ENCODE results near the gene CYP24A1. TPM values are rescaled to one million over a fixed set of nuclear protein-coding genes. Genes with fewer than 3 reads are reported as not detected.

Gene CYP24A1
- polyA plus RNA-seq, 3 donors, result not detected

DNA sequence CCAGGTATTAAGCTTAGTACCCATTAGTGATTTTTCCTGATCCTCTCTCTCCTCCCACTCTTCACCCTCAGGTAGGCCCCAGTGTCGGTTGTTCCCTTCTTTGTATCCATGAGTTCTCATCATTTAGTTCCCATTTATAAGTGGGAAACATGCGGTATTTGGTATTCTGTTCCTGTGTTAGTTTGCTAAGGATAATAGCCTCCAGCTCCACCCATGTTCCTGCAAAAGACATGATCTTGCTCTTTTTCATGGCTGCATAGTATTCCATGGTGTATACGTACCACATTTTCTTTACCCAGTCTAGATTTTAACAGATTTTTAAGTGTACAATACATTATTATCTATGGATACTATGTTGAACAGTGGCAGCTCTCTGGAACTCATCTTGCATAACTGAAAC lies 44.4 kb downstream of the CYP24A1 start:
- intact Hi-C loops (cut with micrococcal nuclease), result no loop called here
- H4K20me1 ChIP-seq (ENCODE audit: insufficient read depth, low read length), result no peaks in the 10 kb centered on the region

GRCh38 chr20:54127855-54128574 lies 45.8 kb downstream of the CYP24A1 start:
- Histone ChIP-seq H3K36me3 (replicated peaks in 1 of 2; ENCODE audit: control insufficient read depth in 1 of 2, insufficient read depth in 2 of 2, low read length in 2 of 2) (no peaks in the 10 kb centered on the region), H3K4me1 (ENCODE audit: control insufficient read depth in 1 of 2, insufficient read depth in 2 of 2, low read length in 2 of 2) (peaks cover 18 to 27% of the 10 kb centered on the region in 2 donors), H3K79me2 (ENCODE audit: insufficient read depth, low read length) (no peaks in the 10 kb centered on the region), H3K9ac (ENCODE audit: insufficient read depth, low read length, poor library complexity, severe bottlenecking) (no peak overlapping the region), H3K9me3 (replicated peaks in 1 of 2; ENCODE audit: control insufficient read depth in 1 of 2, insufficient read depth in 1 of 2, low read length in 2 of 2) (no peaks in the 10 kb centered on the region), H3K4me2 (replicated peaks; ENCODE audit: extremely low read depth, low read length, poor library complexity, severe bottlenecking) (no peak overlapping the region), H3K4me3 (replicated peaks in 1 of 3; ENCODE audit: low read depth in 2 of 3, low read length in 3 of 3) (no peak overlapping the region), H2AFZ (ENCODE audit: insufficient read depth, low read depth, low read length, poor library complexity, severe bottlenecking) (no peak overlapping the region), H4K20me1 (ENCODE audit: insufficient read depth, low read length) (no peaks in the 10 kb centered on the region), H3K27ac (ENCODE audit: low read depth in 1 of 2, low read length in 2 of 2) (no peak overlapping the region), H3K27me3 (ENCODE audit: control insufficient read depth in 2 of 2, insufficient read depth in 2 of 2, low read length in 2 of 2) (no peaks in the 10 kb centered on the region)
- intact Hi-C loops (cut with micrococcal nuclease), result no loop called here
- no peak for DNase-seq
- TF ChIP-seq CTCF (IDR thresholded peaks at IDR 0.05), result no peak
- Mint-ChIP-seq H3K36me3 (no peaks in the 10 kb centered on the region), H3K4me1 (peaks cover 27% of the 10 kb centered on the region), H3K27me3 (ENCODE audit: low read depth in 3 of 3) (no peaks in the 10 kb centered on the region), H3K4me3 (no peak overlapping the region), H3K27ac (peak overlapping the region in 2 of 7 donors; percentile 6 to 61), H3K9me3 (peaks cover 0 to 5% (median 0%) of the 10 kb centered on the region in 7 donors)
- WGBS (ENCODE audit: insufficient coverage), result no CpG with 5 or more reads among the region's 7 CpGs

More for the DNA sequence above, 44.4 kb downstream of the CYP24A1 start:
- DNase-seq, result no peak
- Mint-ChIP-seq H3K4me1 (peaks cover 23% of the 10 kb centered on the region), H3K27me3 (ENCODE audit: low read depth in 3 of 3) (no peaks in the 10 kb centered on the region), H3K4me3 (no peak overlapping the region), H3K36me3 (no peaks in the 10 kb centered on the region), H3K9me3 (peaks cover 0 to 5% (median 0%) of the 10 kb centered on the region in 7 donors), H3K27ac (no peak overlapping the region)
- Histone ChIP-seq H3K36me3 (replicated peaks in 1 of 2; ENCODE audit: control insufficient read depth in 1 of 2, insufficient read depth in 2 of 2, low read length in 2 of 2) (no peaks in the 10 kb centered on the region), H3K4me1 (ENCODE audit: control insufficient read depth in 1 of 2, insufficient read depth in 2 of 2, low read length in 2 of 2) (peaks cover 25 to 27% of the 10 kb centered on the region in 2 donors), H3K4me2 (replicated peaks; ENCODE audit: extremely low read depth, low read length, poor library complexity, severe bottlenecking) (no peak overlapping the region), H3K27ac (ENCODE audit: low read depth in 1 of 2, low read length in 2 of 2) (no peak overlapping the region), H3K9ac (ENCODE audit: insufficient read depth, low read length, poor library complexity, severe bottlenecking) (no peak overlapping the region), H3K9me3 (replicated peaks in 1 of 2; ENCODE audit: control insufficient read depth in 1 of 2, insufficient read depth in 1 of 2, low read length in 2 of 2) (no peaks in the 10 kb centered on the region), H3K79me2 (ENCODE audit: insufficient read depth, low read length) (no peaks in the 10 kb centered on the region), H3K27me3 (ENCODE audit: control insufficient read depth in 2 of 2, insufficient read depth in 2 of 2, low read length in 2 of 2) (no peaks in the 10 kb centered on the region), H2AFZ (ENCODE audit: insufficient read depth, low read depth, low read length, poor library complexity, severe bottlenecking) (no peak overlapping the region), H3K4me3 (replicated peaks in 1 of 3; ENCODE audit: low read depth in 2 of 3, low read length in 3 of 3) (no peak overlapping the region)
- no CpG with 5 or more reads among the region's 3 CpGs for WGBS (ENCODE audit: insufficient coverage)
- no peak for TF ChIP-seq CTCF (IDR thresholded peaks at IDR 0.05)

Data from CD14-positive monocyte (primary cell).